ENCODE results near the gene PAQR9. TPM values are rescaled to one million over a fixed set of nuclear protein-coding genes. Genes with fewer than 3 reads are reported as not detected.
A peak's percentile ranks its signal among the peaks of the same experiment; 100 is the strongest.

PAQR9 gene
- polyA plus RNA-seq, 1 of the 3 experiments (the other 2 are of a cell fraction), result 0.16 TPM

DNA sequence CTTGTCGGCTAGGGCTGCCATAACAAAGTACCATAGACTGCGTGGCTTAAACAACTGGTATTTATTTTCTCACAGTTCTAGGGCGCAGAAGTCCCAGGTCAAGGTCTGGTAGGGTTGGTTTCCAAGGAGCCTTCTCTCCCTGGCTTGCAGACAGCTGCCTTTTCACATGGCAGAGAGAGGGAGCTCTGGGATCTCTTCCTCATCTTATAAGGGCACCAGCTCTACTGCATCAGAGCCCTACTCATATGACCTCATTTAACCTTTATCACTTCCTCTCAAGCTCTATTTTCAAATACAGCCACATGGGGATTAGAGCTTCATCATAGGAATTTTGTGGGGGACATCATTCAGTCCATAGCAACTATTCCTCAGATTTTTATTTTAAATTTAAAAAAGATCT, 17.6 kb upstream of the PAQR9 start:
- no peaks in the 10 kb centered on the region for H3K9me2 ChIP-seq
- peaks cover 3 to 9% of the 10 kb centered on the region in 2 experiments; a peak in 3 of 4 replicates for H3K4me1 ChIP-seq (ENCODE audit: control insufficient read depth in 1 of 2, insufficient read depth in 2 of 2, low read depth in 1 of 2, low read length in 1 of 2)
- H2AFZ ChIP-seq (ENCODE audit: low read depth), result no peak overlapping the region
- H3F3A ChIP-seq (replicated peaks; ENCODE audit: insufficient read depth), result peaks cover 14% of the 10 kb centered on the region
- WGBS (ENCODE audit: low lambda C conversion rate), result 54% methylated on average over 3 of the region's 3 CpGs
- H3K27ac ChIP-seq (ENCODE audit: low read depth in 2 of 2, low read length in 1 of 2), result no peak overlapping the region
- H4K20me1 ChIP-seq (ENCODE audit: insufficient read depth), result no peaks in the 10 kb centered on the region
- no peaks in the 10 kb centered on the region for H3K9me3 ChIP-seq
- no peak overlapping the region for H3K4me3 ChIP-seq (ENCODE audit: low read depth in 2 of 2, low read length in 1 of 2)
- no peaks in the 10 kb centered on the region for H3K27me3 ChIP-seq (ENCODE audit: insufficient read depth)
- ChIA-PET CTCF (interaction anchor here (0.7 to 2.1 kb wide), 5 partner anchors 13 to 394 kb away, joined by 3 to 14 read pairs (median 3); no protein-coding TSS in a partner anchor), POLR2A (interaction anchor here (0.6 kb wide), 1 partner anchor 403 kb away, joined by 3 read pairs; the partner anchor contains the start of gene ATR)
- H3K4me2 ChIP-seq, result no peak overlapping the region
- H3K79me2 ChIP-seq (ENCODE audit: insufficient read depth), result no peaks in the 10 kb centered on the region
- TF ChIP-seq, protein P1, sequence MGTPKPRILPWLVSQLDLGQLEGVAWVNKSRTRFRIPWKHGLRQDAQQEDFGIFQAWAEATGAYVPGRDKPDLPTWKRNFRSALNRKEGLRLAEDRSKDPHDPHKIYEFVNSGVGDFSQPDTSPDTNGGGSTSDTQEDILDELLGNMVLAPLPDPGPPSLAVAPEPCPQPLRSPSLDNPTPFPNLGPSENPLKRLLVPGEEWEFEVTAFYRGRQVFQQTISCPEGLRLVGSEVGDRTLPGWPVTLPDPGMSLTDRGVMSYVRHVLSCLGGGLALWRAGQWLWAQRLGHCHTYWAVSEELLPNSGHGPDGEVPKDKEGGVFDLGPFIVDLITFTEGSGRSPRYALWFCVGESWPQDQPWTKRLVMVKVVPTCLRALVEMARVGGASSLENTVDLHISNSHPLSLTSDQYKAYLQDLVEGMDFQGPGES (IDR thresholded peaks at IDR 0.05; ENCODE audit: low read depth, low read length), result no peak
- no peaks in the 10 kb centered on the region for H3K36me3 ChIP-seq (replicated peaks in 1 of 2; ENCODE audit: control insufficient read depth in 1 of 2, insufficient read depth in 2 of 2, low read length in 1 of 2)
- H3K9ac ChIP-seq, result no peak overlapping the region
- no peak for DNase-seq

DNA sequence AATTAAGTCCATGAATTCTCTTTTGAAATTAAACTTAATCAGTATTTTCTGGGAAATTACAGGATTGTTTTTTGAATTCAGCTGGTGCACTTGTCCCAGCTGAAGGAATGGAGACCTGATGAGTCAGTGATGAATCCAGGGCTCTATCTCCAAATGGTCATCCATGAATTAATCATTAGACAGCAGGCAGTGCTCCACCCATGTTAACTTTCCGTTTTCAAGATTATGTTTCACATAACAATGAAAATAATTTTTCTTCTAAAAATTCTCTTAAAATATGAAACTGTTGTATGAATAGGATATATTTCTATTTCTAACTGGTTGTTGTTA, 13.9 kb upstream of the PAQR9 start:
- no peak overlapping the region for H3K4me2 ChIP-seq
- TF ChIP-seq FOSL2 (IDR thresholded peaks at IDR 0.05; ENCODE audit: borderline replicate concordance, low read depth), result peak; percentile 16; the same call in 1 of the 2 replicates
- no peak for TF ChIP-seq EP300 (IDR thresholded peaks at IDR 0.05; ENCODE audit: borderline replicate concordance in 1 of 2, low read depth in 1 of 2, low read length in 1 of 2)
- H3K4me1 ChIP-seq (ENCODE audit: control insufficient read depth in 1 of 2, insufficient read depth in 2 of 2, low read depth in 1 of 2, low read length in 1 of 2), result peaks cover 3 to 9% of the 10 kb centered on the region in 2 experiments; a peak in 3 of 4 replicates
- DNase-seq, result no peak
- H3F3A ChIP-seq (replicated peaks; ENCODE audit: insufficient read depth), result peaks cover 18% of the 10 kb centered on the region
- H3K9me2 ChIP-seq, result no peaks in the 10 kb centered on the region
- H4K20me1 ChIP-seq (ENCODE audit: insufficient read depth), result no peaks in the 10 kb centered on the region
- H3K27ac ChIP-seq (ENCODE audit: low read depth in 2 of 2, low read length in 1 of 2), result peak overlapping the region in 1 of 2 experiments; percentile 74; a peak in 2 of 4 replicates
- no peak overlapping the region for H2AFZ ChIP-seq (ENCODE audit: low read depth)
- no peaks in the 10 kb centered on the region for H3K27me3 ChIP-seq (ENCODE audit: insufficient read depth)
- ChIA-PET CTCF (interaction anchor here (1.1 to 3.6 kb wide), 3 partner anchors 9 to 149 kb away, joined by 3 to 19 read pairs (median 3); no protein-coding TSS in a partner anchor), POLR2A (no interaction called here)
- WGBS (ENCODE audit: low lambda C conversion rate), result 71% methylated on average over 1 of the region's 1 CpG
- no peaks in the 10 kb centered on the region for H3K36me3 ChIP-seq (replicated peaks in 1 of 2; ENCODE audit: control insufficient read depth in 1 of 2, insufficient read depth in 2 of 2, low read length in 1 of 2)
- H3K9me3 ChIP-seq, result no peaks in the 10 kb centered on the region
- H3K79me2 ChIP-seq (ENCODE audit: insufficient read depth), result no peaks in the 10 kb centered on the region
- H3K4me3 ChIP-seq (ENCODE audit: low read depth in 2 of 2, low read length in 1 of 2), result no peak overlapping the region
- H3K9ac ChIP-seq, result no peak overlapping the region

DNA sequence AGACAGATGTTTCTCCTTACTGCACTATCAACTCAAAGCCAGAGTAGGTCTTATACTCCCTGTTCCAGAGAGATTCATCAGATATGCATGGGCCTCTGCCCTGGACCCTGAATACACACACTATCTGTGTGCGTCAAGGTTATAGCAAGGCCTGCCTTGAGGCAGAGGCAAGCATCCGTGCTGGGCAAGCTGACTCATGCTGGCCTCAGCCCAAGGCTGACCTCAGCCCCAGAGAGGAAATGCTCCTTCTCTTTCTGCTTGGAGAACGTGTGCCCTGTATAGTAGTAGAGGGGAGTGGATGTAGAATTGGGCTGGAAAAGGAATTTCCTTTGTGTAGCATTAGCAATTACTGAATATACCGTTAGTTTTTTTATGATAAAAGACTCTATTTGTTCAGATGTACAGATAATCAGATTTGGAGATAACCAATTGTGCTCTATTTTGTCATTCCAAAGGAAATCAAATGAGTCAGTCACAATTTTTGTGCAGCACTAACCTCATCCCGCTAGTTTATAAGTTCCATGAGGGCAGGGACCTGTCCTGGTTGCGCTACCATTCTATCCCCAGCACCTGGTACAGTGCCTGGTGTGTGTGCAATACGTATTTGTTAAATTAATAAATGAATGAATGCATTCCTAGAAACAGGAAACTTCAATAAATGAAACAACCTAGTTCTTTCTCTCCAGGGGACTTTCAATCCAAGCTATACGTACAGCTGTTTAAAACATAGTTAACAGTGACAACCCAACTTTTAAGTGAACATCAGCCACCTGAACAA, 13.3 kb upstream of the PAQR9 start:
- Histone ChIP-seq H3K4me2 (0 out of 2 replicates have a peak overlapping the region, but pooled peaks have one; percentile 8), H2AFZ (ENCODE audit: low read depth) (0 out of 2 replicates have a peak overlapping the region, but pooled peaks have one; percentile 26), H3F3A (replicated peaks; ENCODE audit: insufficient read depth) (peaks cover 18% of the 10 kb centered on the region), H3K4me3 (ENCODE audit: low read depth in 2 of 2, low read length in 1 of 2) (no peak overlapping the region), H3K36me3 (replicated peaks in 1 of 2; ENCODE audit: control insufficient read depth in 1 of 2, insufficient read depth in 2 of 2, low read length in 1 of 2) (no peaks in the 10 kb centered on the region), H3K9ac (no peak overlapping the region), H3K27ac (ENCODE audit: low read depth in 2 of 2, low read length in 1 of 2) (peak overlapping the region; percentile 55 to 74), H3K4me1 (ENCODE audit: control insufficient read depth in 1 of 2, insufficient read depth in 2 of 2, low read depth in 1 of 2, low read length in 1 of 2) (peaks cover 3 to 9% of the 10 kb centered on the region in 2 experiments; a peak in 3 of 4 replicates), H4K20me1 (ENCODE audit: insufficient read depth) (no peaks in the 10 kb centered on the region), H3K9me3 (no peaks in the 10 kb centered on the region), H3K9me2 (no peaks in the 10 kb centered on the region), H3K79me2 (ENCODE audit: insufficient read depth) (no peaks in the 10 kb centered on the region), H3K27me3 (ENCODE audit: insufficient read depth) (no peaks in the 10 kb centered on the region)
- POLR2A ChIA-PET, result no interaction called here
- CTCF ChIA-PET, result interaction anchor here (1.1 to 3.6 kb wide), 3 partner anchors 10 to 148 kb away, joined by 3 to 19 read pairs (median 3); no protein-coding TSS in a partner anchor
- peak; percentile 66 for DNase-seq
- 35% methylated on average over 8 of the region's 8 CpGs for WGBS (ENCODE audit: low lambda C conversion rate)
- TF ChIP-seq SIN3A (IDR thresholded peaks at IDR 0.05; ENCODE audit: borderline replicate concordance, low read depth, low read length) (no peak), RFX5 (IDR thresholded peaks at IDR 0.05; ENCODE audit: low read length) (no peak), TAF1 (IDR thresholded peaks at IDR 0.05; ENCODE audit: borderline replicate concordance, low read depth, low read length) (no peak), POLR2AphosphoS5 (IDR thresholded peaks at IDR 0.05; ENCODE audit: low read depth, low read length) (no peak; the same call in 1 of the 2 replicates), TCF12 (IDR thresholded peaks at IDR 0.05) (peak; percentile 76), NRF1 (IDR thresholded peaks at IDR 0.05; ENCODE audit: low read depth, low read length) (no peak), RAD21 (IDR thresholded peaks at IDR 0.05; ENCODE audit: low read length) (no peak), FOXM1 (IDR thresholded peaks at IDR 0.05; ENCODE audit: low read depth) (no peak), MEF2A (IDR thresholded peaks at IDR 0.05; ENCODE audit: borderline replicate concordance, low read depth) (no peak), CHD2 (IDR thresholded peaks at IDR 0.05; ENCODE audit: low read length, partially characterized antibody) (peak; percentile 20)
- TF ChIP-seq, protein P2, sequence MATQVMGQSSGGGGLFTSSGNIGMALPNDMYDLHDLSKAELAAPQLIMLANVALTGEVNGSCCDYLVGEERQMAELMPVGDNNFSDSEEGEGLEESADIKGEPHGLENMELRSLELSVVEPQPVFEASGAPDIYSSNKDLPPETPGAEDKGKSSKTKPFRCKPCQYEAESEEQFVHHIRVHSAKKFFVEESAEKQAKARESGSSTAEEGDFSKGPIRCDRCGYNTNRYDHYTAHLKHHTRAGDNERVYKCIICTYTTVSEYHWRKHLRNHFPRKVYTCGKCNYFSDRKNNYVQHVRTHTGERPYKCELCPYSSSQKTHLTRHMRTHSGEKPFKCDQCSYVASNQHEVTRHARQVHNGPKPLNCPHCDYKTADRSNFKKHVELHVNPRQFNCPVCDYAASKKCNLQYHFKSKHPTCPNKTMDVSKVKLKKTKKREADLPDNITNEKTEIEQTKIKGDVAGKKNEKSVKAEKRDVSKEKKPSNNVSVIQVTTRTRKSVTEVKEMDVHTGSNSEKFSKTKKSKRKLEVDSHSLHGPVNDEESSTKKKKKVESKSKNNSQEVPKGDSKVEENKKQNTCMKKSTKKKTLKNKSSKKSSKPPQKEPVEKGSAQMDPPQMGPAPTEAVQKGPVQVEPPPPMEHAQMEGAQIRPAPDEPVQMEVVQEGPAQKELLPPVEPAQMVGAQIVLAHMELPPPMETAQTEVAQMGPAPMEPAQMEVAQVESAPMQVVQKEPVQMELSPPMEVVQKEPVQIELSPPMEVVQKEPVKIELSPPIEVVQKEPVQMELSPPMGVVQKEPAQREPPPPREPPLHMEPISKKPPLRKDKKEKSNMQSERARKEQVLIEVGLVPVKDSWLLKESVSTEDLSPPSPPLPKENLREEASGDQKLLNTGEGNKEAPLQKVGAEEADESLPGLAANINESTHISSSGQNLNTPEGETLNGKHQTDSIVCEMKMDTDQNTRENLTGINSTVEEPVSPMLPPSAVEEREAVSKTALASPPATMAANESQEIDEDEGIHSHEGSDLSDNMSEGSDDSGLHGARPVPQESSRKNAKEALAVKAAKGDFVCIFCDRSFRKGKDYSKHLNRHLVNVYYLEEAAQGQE (IDR thresholded peaks at IDR 0.05; ENCODE audit: low read depth, low read length), result peak; percentile 44; the same call in 1 of the 2 replicates
- TF ChIP-seq, protein P3, sequence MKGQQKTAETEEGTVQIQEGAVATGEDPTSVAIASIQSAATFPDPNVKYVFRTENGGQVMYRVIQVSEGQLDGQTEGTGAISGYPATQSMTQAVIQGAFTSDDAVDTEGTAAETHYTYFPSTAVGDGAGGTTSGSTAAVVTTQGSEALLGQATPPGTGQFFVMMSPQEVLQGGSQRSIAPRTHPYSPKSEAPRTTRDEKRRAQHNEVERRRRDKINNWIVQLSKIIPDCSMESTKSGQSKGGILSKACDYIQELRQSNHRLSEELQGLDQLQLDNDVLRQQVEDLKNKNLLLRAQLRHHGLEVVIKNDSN (IDR thresholded peaks at IDR 0.05; ENCODE audit: borderline replicate concordance, low read depth), result no peak

All from SK-N-SH (cell line).